ENCODE data around the gene GSG1L.
"Not testable (repeated sequence)": the region's sequence is repeated elsewhere in the genome, so short reads cannot be mapped to it uniquely, and the experiment has no call there.

Gene GSG1L

GRCh38 chr16:27978876-27979275 lies 84.6 kb downstream of the GSG1L start:
- DNase-seq, result no peak

- peak in 3 of 14 donors; percentile 12 to 72 (median 25) for DNase-seq
Measured at GRCh38 chr16:27977966-27978365, 85.5 kb downstream of the GSG1L start.

GRCh38 chr16:27976990-27977389 lies 86.5 kb downstream of the GSG1L start:
- DNase-seq, result no peak

GRCh38 chr16:27974896-27975540 lies 88.5 kb downstream of the GSG1L start:
- DNase-seq, result no peak

GRCh38 chr16:27973678-27974077 lies 89.8 kb downstream of the GSG1L start:
- DNase-seq, result no peak

GRCh38 chr16:27972500-27972899 lies 91.0 kb downstream of the GSG1L start:
- peak in 1 of 14 donors; percentile 7 for DNase-seq

DNA sequence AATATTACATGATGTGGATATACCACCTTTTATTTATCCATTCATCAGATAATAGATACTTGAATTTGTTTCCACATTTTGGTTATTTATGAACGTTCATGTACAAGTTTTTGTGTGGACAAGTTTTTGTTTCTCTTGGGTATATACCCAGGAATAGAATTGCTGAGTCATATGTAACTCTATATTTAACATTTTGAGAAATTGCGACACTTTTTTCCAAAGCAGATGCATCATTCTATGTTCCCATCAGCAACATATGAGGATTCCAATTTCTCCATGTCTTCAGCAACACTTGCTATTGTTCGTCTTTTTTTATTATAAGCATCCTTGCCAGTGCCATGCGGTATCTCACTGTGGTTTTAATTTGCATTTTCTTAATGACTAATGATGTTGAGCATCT lies 93.9 kb downstream of the GSG1L start:
- DNase-seq, result no peak

DNA sequence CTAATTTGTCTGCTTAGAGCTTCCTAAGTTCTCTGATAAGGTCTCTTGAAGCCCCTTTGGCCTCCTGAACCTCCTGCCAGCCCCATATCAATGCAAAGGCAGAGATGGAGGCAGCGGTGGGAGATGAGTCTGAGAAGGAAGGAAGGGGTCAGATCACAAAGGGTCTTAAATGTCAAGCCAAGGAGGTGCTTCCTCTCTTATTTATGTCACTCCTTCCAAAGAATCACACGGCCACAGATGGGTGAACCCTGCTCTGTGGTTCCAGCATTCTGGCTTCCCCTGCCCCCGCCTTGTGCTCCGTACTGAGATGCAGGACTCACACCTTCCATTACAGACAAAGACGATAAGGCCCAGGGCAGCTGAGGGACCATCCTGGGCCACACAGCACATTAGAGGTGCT lies 96.3 kb downstream of the GSG1L start:
- no peak for DNase-seq

DNA sequence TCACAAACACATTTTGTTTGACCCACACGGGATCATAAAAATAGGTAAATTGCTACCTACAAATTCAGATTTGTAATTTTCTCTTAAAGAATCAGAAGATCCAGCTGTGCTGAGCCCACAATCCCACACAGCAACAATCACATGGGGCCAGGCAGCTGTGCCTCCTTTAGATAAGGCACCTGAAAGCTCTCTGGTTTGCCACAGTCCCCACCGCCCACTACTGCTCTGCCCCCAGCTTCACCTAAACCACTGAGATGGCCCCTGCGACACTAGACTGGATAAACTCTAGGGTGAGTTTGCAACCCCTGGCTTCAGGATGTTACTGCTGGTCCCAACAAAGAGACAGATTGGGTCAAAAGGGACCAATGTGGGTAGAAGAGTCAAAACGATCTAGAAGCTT lies 96.8 kb downstream of the GSG1L start:
- no peak for DNase-seq

DNA sequence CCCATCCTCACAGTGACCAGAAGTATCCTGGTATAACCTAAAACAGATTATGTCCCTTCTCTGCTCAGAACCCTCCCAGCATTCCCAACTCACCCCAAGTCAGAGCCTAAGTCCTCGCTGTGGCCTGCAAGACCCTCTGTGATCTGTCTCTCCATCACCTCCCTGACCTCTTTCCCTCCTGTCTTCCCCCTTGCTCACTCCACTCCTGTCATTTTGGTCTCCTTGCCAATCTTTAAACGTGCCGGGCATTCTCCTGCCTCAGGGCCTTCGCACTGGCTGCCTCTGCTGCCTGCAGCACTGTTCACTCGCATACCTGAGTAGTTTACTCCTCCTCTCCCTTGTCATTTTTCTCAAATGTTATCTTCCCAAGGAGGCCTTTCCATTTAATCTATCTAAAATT lies 97.7 kb downstream of the GSG1L start:
- DNase-seq, result no peak

DNA sequence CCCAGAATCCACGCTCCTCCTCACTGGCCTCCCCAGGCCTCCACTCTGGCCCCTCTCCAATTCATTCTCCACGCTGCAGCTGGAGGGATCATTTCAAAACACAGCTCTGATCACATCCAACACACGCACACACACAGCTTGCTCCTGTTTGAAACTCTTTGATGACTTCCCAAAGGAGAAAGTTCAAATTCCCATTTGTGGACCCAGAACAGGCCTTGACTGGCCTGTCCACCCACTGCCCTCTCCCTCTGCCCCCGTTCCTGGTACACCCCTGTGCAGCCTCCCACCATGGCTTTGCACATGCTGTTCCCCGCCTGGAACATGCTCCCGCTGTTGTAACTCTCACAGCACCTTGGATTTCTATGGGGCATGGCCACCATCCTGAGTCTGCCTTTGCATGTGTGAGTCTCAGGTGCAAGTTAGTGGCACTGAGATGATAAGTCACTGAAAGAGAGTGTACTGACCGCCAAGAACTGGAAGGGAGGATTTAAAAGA lies 100.0 kb downstream of the GSG1L start:
- no peak for DNase-seq

GRCh38 chr16:27962197-27962596 lies 101.3 kb downstream of the GSG1L start:
- no peak for DNase-seq

GRCh38 chr16:27961296-27961620 lies 102.3 kb downstream of the GSG1L start:
- no peak for DNase-seq

GRCh38 chr16:27960619-27961295 lies 102.8 kb downstream of the GSG1L start:
- no peak for DNase-seq

- no peak for DNase-seq
Measured at GRCh38 chr16:27959914-27960313, 103.6 kb downstream of the GSG1L start.

- DNase-seq, result no peak
Measured at GRCh38 chr16:27954191-27954590, 109.3 kb downstream of the GSG1L start.

- no peak for DNase-seq
Measured at GRCh38 chr16:27952811-27953210, 110.7 kb downstream of the GSG1L start.

- no peak for DNase-seq
Measured at GRCh38 chr16:27951489-27952120, 111.9 kb downstream of the GSG1L start.

GRCh38 chr16:27950206-27950887 lies 113.2 kb downstream of the GSG1L start:
- no peak for DNase-seq

GRCh38 chr16:27947696-27948095 lies 115.8 kb downstream of the GSG1L start:
- no peak for DNase-seq

- no peak for DNase-seq
Measured at GRCh38 chr16:27945233-27945973, 118.1 kb downstream of the GSG1L start.

GRCh38 chr16:27943766-27944165 lies 119.7 kb downstream of the GSG1L start:
- DNase-seq, result no peak

- DNase-seq, result not testable (repeated sequence)
Measured at GRCh38 chr16:27942071-27942470, 121.4 kb downstream of the GSG1L start.

Data from C1 segment of cervical spinal cord (tissue), 14 donors.